Peyer's patch (tissue), 4 donors: ENCODE data around the gene ATP6V0A1.

Source experiments
- POLR2A ChIP-seq, 2 donors: fragments of 450-650 bp; IDR thresholded peaks; one replicate each; pipeline ENCODE4 v1.5.1; 2017; ENCODE audit warnings: antibody characterized with exemption in 2 of 2, mild to moderate bottlenecking in 2 of 2, moderate library complexity in 2 of 2
- TF ChIP-seq, protein P1 (sequence below), 6 experiments: fragments of 450-650 bp in 4 of 6; fragments of 200-600 bp in 2 of 6; sonication (generic) in 1 of 6; IDR thresholded peaks; one replicate each; pipeline ENCODE4 v1.5.1; 2017 to 2019; ENCODE audit warnings: antibody characterized with exemption in 6 of 6, mild to moderate bottlenecking in 3 of 6, moderate library complexity in 1 of 6

DNA sequence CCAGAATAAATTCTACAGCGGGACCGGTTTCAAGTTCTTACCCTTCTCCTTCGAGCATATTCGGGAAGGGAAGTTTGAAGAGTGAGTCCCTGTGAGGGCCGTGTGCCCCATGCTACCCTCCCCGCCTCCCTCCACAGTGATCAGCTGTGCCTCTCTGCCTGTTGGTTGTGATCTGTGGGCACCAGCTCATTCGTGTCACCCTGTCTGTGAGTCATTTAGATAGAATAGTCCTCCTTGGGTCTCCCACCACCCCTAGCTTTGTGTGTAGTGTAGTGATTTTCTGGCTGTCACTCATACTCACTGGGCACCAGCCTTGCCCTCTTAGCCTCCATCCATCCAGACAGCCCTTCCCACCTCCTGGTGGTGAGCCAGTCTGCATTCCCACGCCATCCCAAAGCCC lies 62.4 kb downstream of the ATP6V0A1 start:
- TF ChIP-seq, protein P1, sequence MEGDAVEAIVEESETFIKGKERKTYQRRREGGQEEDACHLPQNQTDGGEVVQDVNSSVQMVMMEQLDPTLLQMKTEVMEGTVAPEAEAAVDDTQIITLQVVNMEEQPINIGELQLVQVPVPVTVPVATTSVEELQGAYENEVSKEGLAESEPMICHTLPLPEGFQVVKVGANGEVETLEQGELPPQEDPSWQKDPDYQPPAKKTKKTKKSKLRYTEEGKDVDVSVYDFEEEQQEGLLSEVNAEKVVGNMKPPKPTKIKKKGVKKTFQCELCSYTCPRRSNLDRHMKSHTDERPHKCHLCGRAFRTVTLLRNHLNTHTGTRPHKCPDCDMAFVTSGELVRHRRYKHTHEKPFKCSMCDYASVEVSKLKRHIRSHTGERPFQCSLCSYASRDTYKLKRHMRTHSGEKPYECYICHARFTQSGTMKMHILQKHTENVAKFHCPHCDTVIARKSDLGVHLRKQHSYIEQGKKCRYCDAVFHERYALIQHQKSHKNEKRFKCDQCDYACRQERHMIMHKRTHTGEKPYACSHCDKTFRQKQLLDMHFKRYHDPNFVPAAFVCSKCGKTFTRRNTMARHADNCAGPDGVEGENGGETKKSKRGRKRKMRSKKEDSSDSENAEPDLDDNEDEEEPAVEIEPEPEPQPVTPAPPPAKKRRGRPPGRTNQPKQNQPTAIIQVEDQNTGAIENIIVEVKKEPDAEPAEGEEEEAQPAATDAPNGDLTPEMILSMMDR (IDR thresholded peaks at IDR 0.05): no peak
- no peak for TF ChIP-seq POLR2A (IDR thresholded peaks at IDR 0.05)
